22Rv1 (cell line): ENCODE results near the gene PIWIL1.

Experiments
- H3K27ac ChIP-seq: fragments of 450-650 bp; 2 replicates; pipeline ENCODE4 v1.5.1; 2017
- ZFX ChIP-seq: fragments of 450-650 bp; IDR thresholded peaks from 2 replicates; pipeline ENCODE4 v1.6.1; 2017; ENCODE audit warnings: antibody characterized with exemption, borderline replicate concordance
- TF ChIP-seq, protein P1 (sequence below): fragments of 450-650 bp; IDR thresholded peaks from 2 replicates; pipeline ENCODE4 v1.5.1; 2017; ENCODE audit warnings: mild to moderate bottlenecking

PIWIL1 gene

DNA sequence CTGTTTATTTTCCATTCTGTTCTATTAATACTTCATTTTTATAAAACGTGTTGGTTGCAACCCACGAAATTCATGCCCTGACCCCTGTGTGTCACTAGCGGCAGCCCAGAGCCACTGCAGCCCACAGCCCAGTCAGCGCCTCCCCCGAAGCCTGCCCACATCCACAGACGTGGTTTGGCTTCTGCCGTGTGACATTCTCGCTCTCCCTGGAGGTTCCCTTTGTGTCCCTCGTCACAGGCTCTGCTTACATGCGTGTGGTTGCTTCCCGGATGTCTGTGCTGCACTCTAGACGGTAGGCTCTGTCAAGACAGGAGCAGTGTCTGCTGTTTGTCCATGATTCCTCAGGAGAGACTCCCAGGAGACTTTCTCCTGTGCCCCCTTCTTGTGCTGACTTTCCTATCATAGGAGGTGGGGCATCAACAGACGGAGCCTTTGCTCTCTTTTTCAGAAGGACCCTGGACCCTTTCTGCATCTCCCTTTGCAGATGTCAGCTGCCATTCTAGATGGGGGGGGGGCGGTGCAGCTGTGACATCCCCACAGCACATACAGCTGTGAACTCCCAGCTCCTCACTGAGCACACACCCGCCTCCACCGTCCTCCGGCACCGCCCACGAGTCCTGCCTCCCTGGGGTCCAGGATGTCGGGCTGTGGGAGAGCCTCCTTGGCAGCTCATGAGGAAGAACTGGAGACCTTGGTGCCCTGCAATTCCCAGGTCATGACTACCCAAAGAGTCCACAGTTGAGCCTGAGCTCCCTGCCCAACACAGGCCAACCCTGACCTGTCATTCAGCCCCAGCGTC lies 36.8 kb upstream of the PIWIL1 start:
- no peak for TF ChIP-seq ZFX
- TF ChIP-seq, protein P1, sequence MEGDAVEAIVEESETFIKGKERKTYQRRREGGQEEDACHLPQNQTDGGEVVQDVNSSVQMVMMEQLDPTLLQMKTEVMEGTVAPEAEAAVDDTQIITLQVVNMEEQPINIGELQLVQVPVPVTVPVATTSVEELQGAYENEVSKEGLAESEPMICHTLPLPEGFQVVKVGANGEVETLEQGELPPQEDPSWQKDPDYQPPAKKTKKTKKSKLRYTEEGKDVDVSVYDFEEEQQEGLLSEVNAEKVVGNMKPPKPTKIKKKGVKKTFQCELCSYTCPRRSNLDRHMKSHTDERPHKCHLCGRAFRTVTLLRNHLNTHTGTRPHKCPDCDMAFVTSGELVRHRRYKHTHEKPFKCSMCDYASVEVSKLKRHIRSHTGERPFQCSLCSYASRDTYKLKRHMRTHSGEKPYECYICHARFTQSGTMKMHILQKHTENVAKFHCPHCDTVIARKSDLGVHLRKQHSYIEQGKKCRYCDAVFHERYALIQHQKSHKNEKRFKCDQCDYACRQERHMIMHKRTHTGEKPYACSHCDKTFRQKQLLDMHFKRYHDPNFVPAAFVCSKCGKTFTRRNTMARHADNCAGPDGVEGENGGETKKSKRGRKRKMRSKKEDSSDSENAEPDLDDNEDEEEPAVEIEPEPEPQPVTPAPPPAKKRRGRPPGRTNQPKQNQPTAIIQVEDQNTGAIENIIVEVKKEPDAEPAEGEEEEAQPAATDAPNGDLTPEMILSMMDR = no peak
- no peak overlapping the region for H3K27ac ChIP-seq

- TF ChIP-seq, protein P1 = no peak
- no peak for TF ChIP-seq ZFX
These were observed 36.1 kb upstream of the PIWIL1 start for GRCh38 chr12:130301559-130301958.

GRCh38 chr12:130303781-130304180 lies 33.9 kb upstream of the PIWIL1 start:
- no peak overlapping the region for H3K27ac ChIP-seq
- no peak for TF ChIP-seq ZFX
- TF ChIP-seq, protein P1 = no peak

More at GRCh38 chr12:130301559-130301958, 36.1 kb upstream of the PIWIL1 start:
- H3K27ac ChIP-seq = no peak overlapping the region

GRCh38 chr12:130307859-130308258 lies 29.8 kb upstream of the PIWIL1 start:
- TF ChIP-seq ZFX = no peak
- TF ChIP-seq, protein P1 = no peak
- no peak overlapping the region for H3K27ac ChIP-seq

- TF ChIP-seq, protein P1 = no peak
- no peak for TF ChIP-seq ZFX
- no peak overlapping the region for H3K27ac ChIP-seq
These were observed 29.3 kb upstream of the PIWIL1 start for GRCh38 chr12:130308393-130308792.

- no peak for TF ChIP-seq ZFX
- TF ChIP-seq, protein P1 = no peak
- no peak overlapping the region for H3K27ac ChIP-seq
These were observed 21.4 kb upstream of the PIWIL1 start for GRCh38 chr12:130316251-130316650.

DNA sequence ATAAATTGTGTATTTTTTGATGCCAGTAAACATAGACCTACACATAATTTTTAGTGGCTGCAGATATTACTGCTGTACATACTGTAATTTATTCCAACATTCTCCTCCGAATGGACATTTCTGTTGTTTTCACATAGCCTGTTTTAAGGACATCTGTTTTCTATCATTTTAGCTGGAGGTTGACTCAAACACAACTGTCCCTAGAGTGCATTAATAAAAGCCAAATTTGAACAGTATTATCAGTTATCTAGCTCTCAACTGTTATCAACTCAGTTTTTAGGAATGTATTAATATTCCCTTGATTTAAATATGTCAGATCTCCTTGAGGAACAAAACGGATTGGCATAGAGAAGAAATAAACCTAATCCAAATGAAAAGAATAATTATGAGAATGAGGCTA lies 17.2 kb upstream of the PIWIL1 start:
- TF ChIP-seq, protein P1 = no peak
- no peak for TF ChIP-seq ZFX
- no peak overlapping the region for H3K27ac ChIP-seq
